NB4 (cell line): ENCODE data around the gene NHS.

Experiments used
- DNase-seq: peaks from one replicate; pipeline ENCODE4 v3.0.0; 2010; ENCODE audit warnings: low read depth
- H3K4me3 ChIP-seq: one replicate; pipeline ENCODE4 v1.5.1; 2011; ENCODE audit warnings: mild to moderate bottlenecking, low read depth, low read length, moderate library complexity
- CTCF ChIP-seq: IDR thresholded peaks from one replicate; pipeline ENCODE4 v1.5.1; 2012; ENCODE audit warnings: low read depth, low read length
- MAX ChIP-seq: IDR thresholded peaks from 2 replicates; pipeline ENCODE4 v1.6.1; 2011; ENCODE audit warnings: low read depth, low read length
- MYC ChIP-seq: IDR thresholded peaks from 2 replicates; pipeline ENCODE4 v1.6.1; 2011; ENCODE audit warnings: low read depth, low read length
- POLR2A ChIP-seq: IDR thresholded peaks from 2 replicates; pipeline ENCODE4 v1.6.1; 2011; ENCODE audit warnings: mild to moderate bottlenecking; ENCODE audit not compliant: insufficient read length; ENCODE audit errors: extremely low read depth

The NHS gene

GRCh38 chrX:17758382-17758781, 383.4 kb downstream of the NHS start:
- H3K4me3 ChIP-seq, result no peak overlapping the region
- TF ChIP-seq MYC, result no peak
- TF ChIP-seq POLR2A, result no peak
- TF ChIP-seq MAX, result no peak
- no peak for TF ChIP-seq CTCF
- DNase-seq, result no peak

- TF ChIP-seq MYC, result no peak
- no peak for TF ChIP-seq POLR2A
- no peak for TF ChIP-seq MAX
- no peak for TF ChIP-seq CTCF
- no peak for DNase-seq
- no peak overlapping the region for H3K4me3 ChIP-seq
Observed at GRCh38 chrX:17759990-17760389, 385.0 kb downstream of the NHS start.

GRCh38 chrX:17767734-17768133, 392.7 kb downstream of the NHS start:
- DNase-seq, result no peak
- H3K4me3 ChIP-seq, result no peak overlapping the region
- no peak for TF ChIP-seq CTCF
- no peak for TF ChIP-seq POLR2A
- no peak for TF ChIP-seq MYC
- no peak for TF ChIP-seq MAX

GRCh38 chrX:17768997-17769396, 394.0 kb downstream of the NHS start:
- no peak overlapping the region for H3K4me3 ChIP-seq
- no peak for DNase-seq
- TF ChIP-seq MYC, result no peak
- TF ChIP-seq POLR2A, result no peak
- no peak for TF ChIP-seq CTCF
- TF ChIP-seq MAX, result no peak

- TF ChIP-seq MAX (no peak), MYC (no peak), POLR2A (no peak), CTCF (no peak)
- no peak for DNase-seq
- no peak overlapping the region for H3K4me3 ChIP-seq
Observed at GRCh38 chrX:17769701-17770269, 394.8 kb downstream of the NHS start.
